Measurements from ENCODE around the gene NHLH2.

NHLH2 gene

DNA sequence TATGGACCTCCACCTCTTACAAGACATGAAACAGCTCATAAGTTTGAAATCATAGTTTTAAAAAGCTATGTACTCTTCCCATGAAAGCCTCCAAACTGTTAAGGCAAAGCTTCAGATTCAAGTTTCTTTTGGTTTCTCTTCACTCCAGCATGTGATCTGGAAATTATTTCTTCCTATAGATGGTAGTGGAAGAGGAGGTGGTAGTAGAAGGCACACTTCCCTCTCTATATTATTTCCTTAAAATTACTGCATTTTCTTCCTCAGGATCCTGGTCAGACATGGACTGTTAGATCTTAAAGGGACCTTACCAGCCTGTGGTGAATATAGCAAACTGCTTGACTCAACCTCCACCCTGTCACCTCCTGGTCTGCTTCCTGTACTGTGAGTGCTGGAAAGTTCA lies 31.9 kb downstream of the NHLH2 start:
- in situ Hi-C loops (cut with MboI; ENCODE audit: low sequenced_read_pairs): loop anchor here (10.0 kb wide), 2 partner anchors 76 to 176 kb away; no protein-coding TSS in a partner anchor

DNA sequence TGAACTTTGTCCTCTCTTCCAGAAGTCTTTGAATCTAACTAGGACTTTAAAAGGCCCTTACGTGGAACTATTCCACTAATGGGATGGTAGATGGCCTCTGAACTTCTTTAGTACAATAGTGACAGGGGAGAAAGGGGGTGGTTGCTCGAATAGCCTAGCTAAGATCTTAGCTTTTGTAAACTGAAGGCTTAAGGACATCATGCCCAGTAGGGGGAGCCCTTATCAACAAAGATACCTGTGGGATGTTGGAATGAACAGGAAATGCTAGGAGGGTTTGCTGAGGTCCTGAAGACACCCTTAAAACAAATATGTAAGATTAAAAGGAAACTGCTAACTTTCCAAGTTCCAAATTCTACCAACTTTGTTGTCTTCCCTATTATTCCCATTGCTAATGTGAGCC lies 33.2 kb downstream of the NHLH2 start:
- in situ Hi-C loops (cut with MboI; ENCODE audit: low sequenced_read_pairs): loop anchor here (10.0 kb wide), 2 partner anchors 77 to 177 kb away; no protein-coding TSS in a partner anchor

DNA sequence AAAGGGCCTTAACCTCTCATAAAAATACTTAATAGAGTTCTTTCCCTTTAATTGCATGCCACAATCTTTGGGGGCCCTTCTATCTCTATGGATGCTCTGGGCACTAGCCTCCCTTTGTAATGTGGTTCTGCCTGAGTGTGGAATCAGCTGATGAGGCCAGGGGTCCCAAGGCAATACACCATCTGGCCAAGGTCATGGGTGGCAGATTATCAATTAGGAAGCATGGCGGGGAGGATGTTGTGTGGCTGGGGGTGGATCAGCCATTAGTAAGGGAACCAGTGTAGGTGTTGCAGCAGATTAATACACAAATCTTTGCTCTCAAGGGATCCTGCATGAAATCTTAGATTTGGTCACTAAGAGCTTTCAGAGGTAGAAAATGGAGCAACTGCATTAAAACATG lies 35.3 kb downstream of the NHLH2 start:
- in situ Hi-C loops (cut with MboI; ENCODE audit: low sequenced_read_pairs): loop anchor here (10.0 kb wide), 2 partner anchors 79 to 179 kb away; no protein-coding TSS in a partner anchor

DNA sequence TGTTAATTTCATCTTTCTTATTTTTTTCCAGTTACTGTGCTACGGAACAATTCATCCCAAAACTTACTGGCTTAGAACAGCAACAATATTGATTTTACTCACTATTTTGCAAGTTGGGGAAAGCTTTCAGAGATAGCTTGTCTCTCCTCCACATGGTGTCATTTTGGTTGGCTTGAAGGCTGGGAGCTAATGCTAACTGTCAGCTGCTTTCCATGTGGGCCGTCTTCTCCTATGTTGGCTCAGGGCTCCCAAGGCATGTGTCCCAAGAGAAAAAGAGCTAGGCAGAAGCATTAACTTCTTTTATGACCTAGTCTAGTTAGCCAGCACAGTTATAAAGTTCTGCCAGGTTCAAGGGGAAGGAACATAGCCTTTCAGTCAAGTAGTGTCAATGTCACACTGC lies 38.5 kb downstream of the NHLH2 start:
- in situ Hi-C loops (cut with MboI; ENCODE audit: low sequenced_read_pairs): loop anchor here (10.0 kb wide), 2 partner anchors 82 to 182 kb away; no protein-coding TSS in a partner anchor

DNA sequence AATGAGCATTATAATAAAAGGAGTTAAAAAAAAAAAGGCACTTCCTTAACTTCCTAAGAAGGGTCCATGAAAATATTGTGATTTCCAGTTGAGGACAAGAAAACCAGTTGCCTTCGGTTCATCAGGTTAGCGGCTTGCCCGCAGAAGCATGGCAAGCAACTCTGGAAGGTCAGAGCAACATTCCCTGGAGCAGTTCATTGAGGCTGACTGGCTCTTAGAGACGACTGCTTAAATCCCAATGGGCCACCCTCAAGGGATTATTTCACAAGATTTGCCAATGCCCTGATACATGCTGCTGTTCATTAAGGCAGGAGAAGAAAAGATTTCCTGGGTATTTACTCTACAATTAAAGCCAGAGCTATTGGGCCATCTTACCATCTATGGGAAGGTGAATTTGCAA lies 43.4 kb downstream of the NHLH2 start:
- in situ Hi-C loops (cut with MboI; ENCODE audit: low sequenced_read_pairs): no loop called here

DNA sequence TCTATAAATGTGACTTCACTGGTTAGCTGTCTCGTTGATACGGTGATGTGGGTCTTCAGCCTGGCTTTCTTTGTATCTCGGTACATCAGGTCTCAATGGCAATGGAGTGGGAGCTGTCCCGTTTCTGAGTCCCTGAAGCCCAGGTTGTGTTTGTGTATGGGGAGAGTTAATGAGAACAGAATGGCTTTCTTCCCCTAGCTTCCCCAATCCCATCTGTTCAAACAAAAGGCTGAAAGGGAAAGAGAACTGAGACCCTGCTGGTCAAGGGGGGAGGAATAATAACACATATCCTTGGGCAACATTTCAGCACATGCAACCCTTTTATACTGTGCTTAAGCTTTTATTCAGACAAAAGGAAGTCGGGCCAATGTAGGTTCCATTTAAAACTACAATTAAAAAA lies 44.0 kb downstream of the NHLH2 start:
- in situ Hi-C loops (cut with MboI; ENCODE audit: low sequenced_read_pairs): no loop called here

DNA sequence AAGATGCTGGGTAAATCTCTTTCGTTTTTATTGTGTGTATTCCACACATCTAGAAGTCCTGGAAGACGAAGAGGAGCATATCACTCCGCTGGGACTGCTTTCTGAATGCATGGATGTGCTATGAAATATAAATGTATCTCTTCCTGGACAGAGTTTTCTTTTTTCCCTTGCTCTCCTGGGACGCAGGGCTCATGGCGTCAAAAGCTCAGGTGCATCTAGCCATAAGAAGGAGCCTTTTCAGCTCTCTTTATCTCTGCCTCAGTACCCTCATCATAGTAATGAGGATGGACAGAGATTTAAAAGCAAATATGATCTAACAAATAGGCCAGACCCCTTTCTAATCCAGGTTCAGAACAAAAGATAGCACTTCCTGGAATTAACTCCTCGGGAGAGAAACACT lies 44.9 kb downstream of the NHLH2 start:
- in situ Hi-C loops (cut with MboI; ENCODE audit: low sequenced_read_pairs): no loop called here

DNA sequence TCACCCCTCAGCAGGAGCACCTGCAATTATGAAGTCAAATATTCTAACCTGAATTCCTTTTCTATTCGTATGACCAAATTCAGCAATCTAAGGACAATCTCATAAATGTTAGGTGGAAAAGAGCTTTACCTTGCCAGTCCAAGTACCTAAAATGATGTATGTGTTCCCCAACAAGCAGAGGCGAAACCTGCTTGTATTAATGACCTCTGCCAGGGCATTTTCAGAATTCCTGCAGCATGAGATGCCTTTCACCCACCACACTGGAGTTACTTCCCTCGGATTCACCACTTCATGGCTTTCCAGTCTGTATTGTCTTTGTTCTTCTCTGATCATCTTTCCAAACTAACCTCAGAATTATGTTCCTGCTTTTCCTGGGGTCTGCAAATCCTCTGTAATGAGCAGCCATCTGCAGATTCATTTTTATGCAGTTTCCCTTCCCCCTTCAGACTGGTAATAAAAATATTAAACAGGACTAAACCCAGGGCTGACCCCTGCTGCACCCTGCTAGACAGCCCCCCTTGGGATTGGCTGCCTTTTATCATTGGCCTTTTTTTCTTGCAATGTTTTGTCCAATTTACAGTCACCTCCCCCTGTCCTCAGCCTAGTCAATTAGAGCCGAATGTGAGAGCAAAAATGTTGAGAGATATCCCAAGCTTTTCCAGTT lies 45.8 kb downstream of the NHLH2 start:
- in situ Hi-C loops (cut with MboI; ENCODE audit: low sequenced_read_pairs): no loop called here

DNA sequence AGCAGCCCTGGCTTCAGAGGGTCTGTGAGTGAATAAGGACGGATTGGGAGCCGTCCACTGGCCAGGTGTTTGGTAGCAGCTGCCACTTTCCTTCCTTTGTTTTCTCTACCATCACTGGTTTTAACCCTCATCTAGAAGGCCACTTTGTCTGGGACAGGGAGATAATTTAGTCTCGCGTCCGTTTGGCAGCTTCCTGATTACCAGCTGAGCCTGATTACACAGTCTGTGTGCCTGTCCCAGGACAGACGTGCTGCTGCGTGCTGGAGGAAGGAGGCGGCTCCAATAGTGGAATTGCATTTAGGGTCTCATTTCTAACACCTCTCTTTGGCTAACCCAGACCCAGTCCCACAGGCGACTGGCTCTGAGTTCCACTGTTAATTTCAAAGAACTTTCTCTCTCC lies 47.8 kb downstream of the NHLH2 start:
- in situ Hi-C loops (cut with MboI; ENCODE audit: low sequenced_read_pairs): no loop called here

DNA sequence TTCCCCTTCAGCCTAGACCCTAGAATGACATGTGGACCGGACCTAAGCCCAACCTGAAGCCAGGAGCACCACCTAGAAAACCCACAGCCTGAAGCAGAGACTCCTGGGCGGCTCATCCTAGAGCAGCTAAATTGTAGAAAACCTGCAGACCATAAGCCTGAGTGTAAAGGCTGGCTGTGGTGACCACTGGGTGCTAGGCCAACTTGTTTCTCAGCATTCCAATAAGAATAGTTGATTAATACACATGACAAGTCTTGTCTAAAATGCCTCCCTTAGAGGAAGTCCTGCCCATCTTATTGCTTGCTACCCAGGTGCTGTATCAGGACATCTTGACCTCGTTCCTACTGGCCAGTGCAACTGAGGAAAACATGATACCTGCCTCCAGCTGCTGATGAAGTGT lies 49.1 kb downstream of the NHLH2 start:
- in situ Hi-C loops (cut with MboI; ENCODE audit: low sequenced_read_pairs): no loop called here

DNA sequence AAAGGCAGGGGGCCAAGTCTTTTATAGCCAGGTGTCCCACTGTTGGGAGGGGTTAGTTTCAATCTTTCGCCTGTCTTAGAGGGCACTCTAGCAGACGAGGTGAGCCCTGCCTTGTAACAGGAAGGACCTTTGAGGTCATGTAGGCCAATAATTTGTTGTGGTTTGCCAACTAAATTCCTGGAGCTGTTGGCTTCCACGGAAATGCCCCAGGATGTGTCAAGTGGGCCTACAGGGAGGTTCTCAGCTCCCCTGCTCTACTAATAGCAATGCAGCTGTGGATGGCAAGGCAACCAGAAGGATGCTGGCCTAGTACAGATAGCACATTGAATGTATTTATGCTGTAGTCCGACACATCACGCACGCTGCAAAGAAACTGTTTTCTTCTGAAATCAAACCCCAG lies 50.1 kb downstream of the NHLH2 start:
- in situ Hi-C loops (cut with MboI; ENCODE audit: low sequenced_read_pairs): no loop called here

DNA sequence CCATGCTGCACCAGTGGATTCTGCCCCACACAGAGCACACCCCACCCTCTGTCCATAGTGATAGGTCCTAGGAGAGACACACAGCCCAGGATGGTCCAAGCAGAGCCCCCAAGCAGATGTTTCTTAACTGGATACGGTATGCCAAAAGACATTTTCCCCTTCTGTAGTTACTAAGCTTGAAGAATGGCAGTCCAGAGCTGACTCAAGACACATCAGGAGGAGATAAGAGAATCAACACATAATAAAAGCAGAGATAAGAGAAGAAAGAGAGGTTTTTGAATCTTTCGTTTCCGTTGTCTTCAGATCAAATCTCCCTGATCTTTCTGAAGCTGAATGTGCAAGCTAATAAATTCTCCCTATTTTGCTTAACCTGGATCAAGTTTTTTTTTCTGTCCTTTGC lies 50.6 kb downstream of the NHLH2 start:
- in situ Hi-C loops (cut with MboI; ENCODE audit: low sequenced_read_pairs): no loop called here
